Occipital lobe (tissue), 2 donors: ENCODE measurements around the gene LSMEM2. TPM values are rescaled to one million over a fixed set of nuclear protein-coding genes. Genes with fewer than 3 reads are reported as not detected.
A peak's percentile ranks its signal among the peaks of the same experiment; 100 is the strongest.
"Not testable (repeated sequence)": the region's sequence is repeated elsewhere in the genome, so short reads cannot be mapped to it uniquely, and the experiment has no call there.

Experiments used
- DNase-seq: peaks from one replicate; lab custom pipeline; 2025; lab: John Stamatoyannopoulos, UW
- total RNA-seq: library from RNA; depleted of rRNA; stranded (reverse); fragments of >200 nt; gene quantifications from one replicate; pipeline ENCODE4 v1.2.3, GENCODE V29; 2014

The LSMEM2 gene
- total RNA-seq, 1 donor from 2014 or later, result 0.47 TPM

GRCh38 chr3:50278123-50278879, 586 bp upstream of the LSMEM2 start:
- no peak for DNase-seq

DNA sequence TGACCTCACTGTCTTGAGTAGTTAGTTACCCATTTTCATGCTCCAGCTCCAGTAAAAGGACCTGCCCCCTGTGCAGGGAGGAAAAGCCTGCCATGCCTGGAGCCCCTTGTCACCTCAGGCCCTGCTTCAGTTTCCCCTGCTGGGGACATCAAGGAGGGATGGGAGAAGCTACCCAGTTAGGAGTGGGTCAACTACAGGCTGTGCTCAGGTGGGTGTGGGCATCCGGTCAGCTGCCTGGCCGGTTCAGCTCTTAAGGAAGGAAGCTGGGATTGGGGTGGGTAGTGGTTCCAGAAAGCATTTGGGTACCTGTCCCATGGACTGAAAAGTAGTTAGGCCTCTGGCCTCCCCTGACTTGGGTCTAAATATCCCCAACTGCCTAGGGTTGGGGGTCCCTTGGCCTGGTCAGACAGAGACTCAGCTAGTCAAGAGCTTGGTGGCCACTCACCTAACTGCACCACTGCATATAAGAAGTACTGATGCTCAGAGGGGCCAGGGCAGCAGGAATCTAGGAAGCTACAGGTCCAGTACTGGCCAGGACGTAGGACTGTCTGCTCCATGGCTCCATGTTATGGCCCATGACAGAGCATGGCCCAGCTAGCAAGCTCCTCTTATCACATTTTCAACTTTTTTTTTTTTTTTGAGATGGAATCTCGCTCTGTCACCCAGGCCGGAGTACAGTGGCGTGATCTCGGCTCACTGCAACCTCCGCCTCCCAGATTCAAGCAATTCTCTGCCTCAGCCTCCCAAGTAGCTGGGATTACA, 549 bp downstream of the LSMEM2 start:
- DNase-seq, result no peak

DNA sequence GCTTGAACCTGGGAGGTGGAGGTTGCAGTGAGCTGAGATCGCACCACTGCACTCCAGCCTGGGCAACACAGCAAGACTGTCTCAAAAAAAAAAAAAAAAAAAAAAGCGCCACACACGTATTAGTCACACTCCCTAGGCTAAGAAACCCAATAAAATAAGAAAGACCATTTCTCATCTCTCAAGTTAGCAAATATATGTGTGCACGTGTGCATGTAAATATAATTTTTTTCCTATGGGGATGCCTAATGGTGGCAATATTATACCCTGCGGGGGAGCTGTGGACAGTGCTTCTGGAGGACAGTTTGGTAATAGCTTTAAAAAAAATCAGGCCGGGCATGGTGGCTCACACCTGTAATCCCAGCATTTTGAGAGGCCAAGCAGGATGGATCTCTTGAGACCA, 5.2 kb downstream of the LSMEM2 start:
- DNase-seq, result not testable (repeated sequence)

DNA sequence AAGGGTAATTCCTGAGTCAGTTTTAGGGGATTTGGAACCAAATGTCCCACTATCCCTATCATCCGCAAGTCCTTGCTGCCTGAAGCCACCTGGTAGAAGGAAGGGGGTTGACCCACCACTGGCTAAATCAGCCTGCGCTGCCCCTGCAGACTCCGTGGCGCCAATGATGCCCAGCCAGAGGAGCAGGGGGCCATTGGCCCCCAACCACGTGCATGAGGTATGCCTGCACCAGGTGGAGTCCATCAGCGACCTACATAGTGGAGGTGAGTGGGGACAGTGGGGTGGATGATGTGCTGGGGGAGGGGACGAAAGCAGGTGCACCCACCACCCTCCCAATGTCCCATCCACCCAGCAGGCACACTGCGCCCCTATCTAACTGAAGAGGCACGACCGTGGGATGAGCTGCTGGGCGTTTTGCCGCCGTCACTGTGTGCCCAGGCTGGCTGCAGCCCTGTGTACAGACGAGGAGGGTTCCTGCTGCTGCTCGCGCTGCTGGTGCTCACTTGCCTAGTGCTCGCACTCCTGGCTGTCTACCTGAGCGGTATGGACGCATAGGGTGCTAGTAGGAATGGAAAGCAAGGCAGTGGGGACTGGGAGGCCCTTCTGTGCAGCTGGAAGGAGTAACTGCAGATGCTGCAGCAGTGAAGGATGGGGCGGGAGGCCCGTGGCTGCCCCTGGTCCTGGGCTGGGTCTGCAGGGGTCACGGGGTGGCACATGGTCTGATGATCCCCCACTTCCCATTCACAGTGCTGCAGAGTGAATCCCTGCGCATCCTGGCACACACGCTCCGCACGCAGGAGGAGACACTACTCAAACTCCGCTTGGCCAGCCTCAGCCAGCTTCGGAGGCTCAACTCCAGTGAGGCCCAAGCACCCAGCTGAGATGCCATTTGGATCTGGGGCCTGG, 7.7 kb downstream of the LSMEM2 start:
- DNase-seq, result no peak

DNA sequence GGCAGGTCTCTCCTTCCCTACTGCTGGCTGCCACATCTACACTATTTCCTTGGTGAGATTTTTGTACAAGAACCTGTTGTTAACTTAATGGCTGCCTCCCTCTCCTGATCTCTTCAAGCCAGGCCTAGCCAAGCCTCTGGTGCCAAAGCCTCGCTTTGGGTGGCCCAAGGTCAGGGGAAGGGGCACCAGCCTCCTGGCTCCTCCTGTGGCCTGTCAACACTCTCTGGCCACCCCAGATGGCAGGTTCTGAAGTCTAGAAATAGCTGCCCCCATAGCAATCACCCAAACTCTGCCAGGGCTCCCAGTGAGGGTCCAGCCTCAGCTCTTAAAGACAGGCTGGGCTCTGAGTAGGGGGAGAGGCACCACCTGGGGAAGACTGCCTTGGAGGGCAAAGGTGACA, 8.4 kb downstream of the LSMEM2 start:
- DNase-seq, result no peak

DNA sequence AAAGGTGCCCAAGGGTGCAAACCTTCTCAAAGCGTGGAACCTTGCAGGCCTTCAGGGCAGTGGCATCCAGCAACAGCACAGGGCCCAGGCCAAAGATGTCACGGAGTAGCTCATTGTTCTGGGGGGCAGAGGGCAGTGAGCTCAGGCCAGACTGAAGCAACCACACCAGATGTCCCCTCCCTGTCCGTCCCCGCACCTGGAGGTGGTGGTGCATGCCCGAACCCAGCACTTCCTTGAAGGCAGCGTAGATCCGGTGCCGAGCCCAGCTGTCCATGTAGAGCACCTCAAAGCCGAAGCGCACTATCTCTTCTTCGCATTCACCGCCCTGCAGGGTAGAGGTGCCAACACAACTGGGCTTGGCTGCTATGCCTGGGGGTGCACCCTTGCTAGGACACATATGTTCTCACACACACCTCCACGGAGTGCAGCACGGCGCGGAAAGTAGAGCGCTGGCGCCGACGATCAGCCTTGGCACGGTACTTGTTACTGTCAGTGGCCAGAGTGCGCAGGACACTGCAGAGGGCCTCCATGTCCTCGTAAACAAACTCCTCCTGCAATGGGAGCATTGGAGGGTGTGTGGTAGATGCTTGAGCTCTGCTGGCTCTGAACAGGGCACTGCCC, 9.6 kb downstream of the LSMEM2 start:
- DNase-seq, result no peak

GRCh38 chr3:50289130-50289529, 10.2 kb downstream of the LSMEM2 start:
- no peak for DNase-seq

DNA sequence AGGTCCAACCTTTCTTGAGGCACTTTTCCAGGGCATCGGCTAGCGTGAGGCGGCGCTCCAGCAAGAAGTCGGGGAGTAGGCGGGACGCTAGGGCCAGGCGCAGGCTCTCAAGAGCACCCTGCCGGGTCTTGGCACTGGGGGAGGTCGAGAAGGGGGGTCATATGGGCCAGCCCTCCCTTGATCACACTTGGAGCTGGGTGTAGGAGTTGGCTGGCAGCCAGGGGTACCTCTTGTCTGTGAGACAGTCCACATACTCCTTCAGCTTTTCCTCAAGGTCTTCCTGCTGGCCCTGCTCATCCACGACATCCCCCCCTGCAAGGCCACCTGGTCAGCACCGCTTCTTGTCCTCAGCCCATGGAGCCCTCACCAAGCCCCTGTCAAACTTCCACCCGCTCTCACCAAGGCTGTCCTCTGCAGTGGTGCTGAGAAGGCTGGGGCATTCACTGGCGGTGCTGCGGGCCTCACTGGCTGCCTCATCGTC, 11.3 kb downstream of the LSMEM2 start:
- DNase-seq, result no peak

DNA sequence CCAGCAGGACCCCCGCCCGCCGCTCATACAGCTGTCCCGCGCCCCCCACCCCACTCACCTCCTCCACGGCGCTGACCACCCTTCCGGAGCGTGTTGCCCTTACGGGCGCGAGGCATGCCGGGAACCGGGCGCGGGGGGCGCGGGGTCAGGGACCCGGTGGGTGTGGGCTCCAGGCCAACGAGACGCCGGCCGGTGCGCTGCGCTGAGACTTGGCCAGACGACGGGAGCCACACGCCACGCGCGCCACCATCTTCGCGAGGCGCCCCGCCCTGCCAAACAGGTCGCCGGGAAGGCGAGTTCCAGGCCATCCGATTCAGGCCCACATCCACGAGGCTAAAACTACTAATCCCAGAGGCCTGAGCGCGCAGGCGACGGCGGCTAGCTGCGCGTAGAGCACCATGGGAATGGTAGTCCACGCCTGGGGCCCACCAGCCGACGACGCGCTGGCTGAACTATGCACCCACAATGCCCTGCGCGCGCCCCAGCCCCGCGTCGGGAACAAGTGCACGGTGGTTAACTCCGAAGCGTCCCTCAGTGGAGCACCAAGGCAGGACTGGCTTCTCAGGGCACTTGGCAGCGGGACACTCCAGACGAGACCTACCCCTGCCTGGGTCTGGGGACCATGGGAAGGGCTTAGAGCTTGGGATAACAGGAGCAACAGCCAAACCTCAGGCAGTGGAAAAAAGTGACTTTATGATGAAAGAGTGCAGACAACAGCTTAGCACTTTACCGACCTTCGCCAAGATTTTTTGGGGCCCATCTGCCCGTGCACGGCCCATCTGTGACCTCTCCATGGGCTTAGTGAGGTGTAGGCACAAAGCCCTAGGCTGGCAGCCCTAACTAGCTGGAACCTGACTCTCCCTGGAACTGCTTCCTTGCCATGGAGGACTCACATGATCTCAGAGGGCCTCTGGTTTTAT, 13.5 kb downstream of the LSMEM2 start, which contains the start of gene IFRD2:
Gene IFRD2, minus strand, starts transcription at position 271 of the 920 bp plus-strand sequence. Its CDS starts 155 bp downstream, at position 116.
- DNase-seq, result peak; percentile 98

DNA sequence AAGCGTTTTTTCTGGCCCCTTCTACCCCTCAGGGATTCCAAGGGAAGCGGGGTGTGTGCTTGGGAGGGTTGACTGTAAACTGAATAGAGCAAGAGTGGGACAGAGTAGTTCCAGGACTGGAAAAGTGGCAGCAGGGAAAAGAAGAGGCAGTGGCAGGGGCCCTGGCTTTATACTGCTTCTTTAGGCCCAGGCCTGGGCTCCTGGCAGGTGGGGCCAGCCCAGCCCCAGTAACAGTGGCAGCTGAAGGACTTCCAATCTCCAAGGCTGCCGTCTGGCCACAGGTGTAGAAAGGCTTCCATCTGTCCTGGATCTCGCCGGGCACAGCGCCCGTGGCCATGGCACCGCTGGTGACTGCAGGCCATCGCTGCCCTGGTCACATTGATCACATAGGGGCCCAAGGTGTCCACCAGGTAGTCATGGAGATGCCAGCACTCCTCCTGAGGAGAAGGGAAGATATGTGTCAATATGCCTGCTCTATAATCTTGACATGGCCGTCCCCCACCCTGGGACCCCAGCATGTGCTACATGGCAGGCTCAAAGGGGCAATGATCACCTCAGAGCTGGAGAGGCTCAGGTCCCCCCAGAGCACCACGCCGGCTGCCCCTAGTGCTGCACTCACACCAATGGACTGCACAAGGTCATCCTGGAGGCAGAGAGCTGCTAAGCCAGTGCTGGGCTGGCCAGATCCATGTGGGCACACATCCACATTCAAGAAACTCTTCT, 14.4 kb downstream of the LSMEM2 start:
- no peak for DNase-seq

GRCh38 chr3:50294089-50294488, 15.2 kb downstream of the LSMEM2 start:
- no peak for DNase-seq

- no peak for DNase-seq
Observed at GRCh38 chr3:50294492-50295403, 15.9 kb downstream of the LSMEM2 start.

DNA sequence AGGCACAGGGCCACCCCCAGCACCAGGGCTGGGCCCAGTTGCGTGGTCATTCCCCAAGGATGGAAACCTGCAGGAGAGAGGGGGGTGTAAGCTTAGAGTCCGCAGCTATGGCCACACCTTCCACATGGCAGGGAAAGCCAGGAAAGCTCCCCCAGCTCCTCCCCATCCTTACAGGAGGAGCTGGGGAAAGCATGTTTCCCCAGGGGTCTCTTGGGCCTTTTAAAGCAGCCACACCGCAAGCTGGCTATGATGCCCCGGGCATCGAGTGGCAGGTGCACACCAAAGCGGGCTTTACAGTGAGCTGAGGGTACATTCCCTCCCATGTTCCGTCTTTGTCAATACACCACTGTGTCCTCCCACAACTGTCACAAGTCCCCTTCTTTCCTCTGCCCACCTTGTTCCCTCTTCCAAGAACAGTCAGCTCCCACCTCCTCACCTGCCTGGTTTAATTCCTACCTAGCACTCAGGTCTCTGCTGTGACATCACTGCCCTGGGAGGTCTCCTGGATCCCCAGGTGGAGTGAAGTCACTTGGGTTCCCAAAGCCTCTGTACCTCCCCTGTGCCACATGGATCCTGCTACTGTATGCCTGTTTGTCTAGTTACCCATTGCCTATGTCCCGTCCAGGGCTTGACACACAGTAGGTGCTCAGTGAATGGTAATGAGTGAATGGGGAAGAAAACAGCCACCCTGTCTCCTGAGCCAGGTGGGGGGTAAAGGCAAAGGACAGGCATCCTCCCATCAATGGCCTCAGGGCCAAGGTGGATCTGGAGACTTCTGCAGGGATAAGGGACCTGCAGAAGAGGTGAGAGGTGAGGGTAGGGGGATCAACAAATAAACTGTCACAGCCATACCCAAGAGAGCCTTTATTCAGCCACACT, 16.9 kb downstream of the LSMEM2 start:
- no peak for DNase-seq

DNA sequence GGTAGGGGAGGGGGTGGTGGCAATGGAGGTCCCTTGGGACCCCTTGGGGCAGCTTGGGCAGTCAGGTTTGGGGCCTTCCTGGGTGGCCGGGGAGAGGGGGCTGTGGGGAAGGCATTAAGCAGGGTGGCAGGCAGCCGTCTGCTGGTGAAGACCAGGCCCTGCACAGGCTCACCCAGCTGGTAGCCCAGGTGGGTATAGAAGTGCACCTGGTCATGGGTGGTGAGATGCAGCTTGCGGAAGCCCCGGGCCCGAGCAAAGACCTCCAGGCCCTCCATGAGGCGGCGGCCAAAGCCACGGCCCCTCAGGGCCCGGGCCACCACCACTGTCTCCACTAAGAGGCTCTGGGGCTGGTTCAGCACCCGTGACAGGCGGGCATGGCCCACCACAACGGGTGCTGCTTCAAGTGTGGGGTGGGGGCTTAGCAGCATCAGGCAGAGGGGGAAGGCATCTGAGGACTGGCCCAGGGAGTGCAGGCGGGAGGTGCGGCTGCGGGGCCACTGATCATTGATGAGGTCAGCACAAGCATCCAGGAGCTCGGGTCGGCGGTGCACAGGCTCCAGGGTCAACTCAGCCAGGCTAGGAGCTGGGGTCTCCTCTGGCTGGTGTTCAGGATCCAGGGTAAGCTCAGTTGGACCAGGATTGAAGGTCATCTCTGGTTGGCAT, 18.0 kb downstream of the LSMEM2 start:
- DNase-seq, result no peak

- DNase-seq, result no peak
Observed at GRCh38 chr3:50297384-50297775, 18.5 kb downstream of the LSMEM2 start.

DNA sequence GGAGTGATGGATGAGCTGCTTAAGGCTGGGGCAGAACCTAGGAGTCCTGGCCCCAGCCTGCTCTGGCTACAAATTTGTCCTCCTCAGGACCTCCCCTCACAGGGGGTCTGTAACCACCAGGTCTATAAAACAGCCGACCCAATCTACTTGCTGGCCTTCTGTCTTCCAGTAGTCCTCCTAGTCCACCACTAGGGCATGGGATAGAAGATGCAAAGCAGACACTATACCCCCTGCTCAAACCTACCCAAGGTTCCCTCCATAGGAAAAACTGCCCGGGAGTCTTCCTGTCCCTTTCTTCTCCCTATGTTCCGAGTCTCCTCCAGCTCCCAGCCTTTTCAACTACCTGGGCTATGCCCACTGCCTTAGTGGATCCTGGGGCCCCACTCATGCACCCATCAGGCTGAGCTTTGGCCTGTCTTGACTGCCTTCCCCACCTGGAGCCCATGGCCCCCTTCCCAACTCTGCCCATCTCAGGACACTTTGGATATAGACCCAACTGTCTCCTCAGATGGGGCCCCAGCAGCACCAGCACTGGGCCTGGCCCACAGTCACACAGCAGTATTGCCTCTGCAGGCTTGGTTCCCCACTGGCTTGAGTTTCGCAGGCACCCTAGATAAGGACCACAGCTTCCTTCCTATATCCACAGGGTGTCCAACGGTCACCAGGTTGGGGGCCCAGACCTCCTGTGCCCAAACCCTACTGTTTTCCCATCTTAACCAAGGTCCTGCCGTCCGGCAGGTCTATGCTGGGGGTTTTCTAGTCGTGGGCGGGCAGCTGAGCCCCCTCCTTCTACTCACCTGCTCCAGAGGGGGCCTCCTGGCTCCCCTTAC, 19.2 kb downstream of the LSMEM2 start:
- DNase-seq, result no peak
